ENCODE data around the gene IL17C. TPM values are rescaled to one million over a fixed set of nuclear protein-coding genes. Genes with fewer than 3 reads are reported as not detected.

The IL17C gene
- total and polyA plus RNA-seq, 2 donors (not counting 1 experiment from before 2014, with no cell fraction given) = 1.3 to 1.5 TPM

GRCh38 chr16:88593489-88593888 is 44.9 kb upstream of the IL17C start:
- Histone ChIP-seq H3K27ac (ENCODE audit: low read length in 2 of 2) (no peak overlapping the region), H3K36me3 (replicated peaks in 1 of 2; ENCODE audit: control extremely low read depth in 1 of 2, control insufficient read depth in 1 of 2, extremely low read depth in 1 of 2, insufficient read depth in 2 of 2, low read length in 1 of 2) (peaks cover 11 to 36% of the 10 kb centered on the region in 2 experiments), H3K9ac (ENCODE audit: low read length) (no peak overlapping the region), H3K79me2 (ENCODE audit: control insufficient read depth, insufficient read depth, low read length) (peaks cover 80% of the 10 kb centered on the region), H3K4me1 (ENCODE audit: control insufficient read depth in 2 of 2, insufficient read depth in 2 of 2, low read length in 2 of 2) (peaks cover 2 to 9% of the 10 kb centered on the region in 2 donors), H4K20me1 (ENCODE audit: control insufficient read depth, insufficient read depth, low read length, poor library complexity, severe bottlenecking) (peaks cover 67% of the 10 kb centered on the region), H3K27me3 (replicated peaks in 1 of 4; ENCODE audit: control extremely low read depth in 1 of 4, control insufficient read depth in 3 of 4, insufficient read depth in 4 of 4, low read length in 3 of 4) (no peaks in the 10 kb centered on the region), H3K9me3 (ENCODE audit: control extremely low read depth in 1 of 3, control insufficient read depth in 2 of 3, insufficient read depth in 1 of 3, low read length in 2 of 3) (no peaks in the 10 kb centered on the region), H2AFZ (ENCODE audit: insufficient read depth, low read depth, low read length, poor library complexity, severe bottlenecking) (no peak overlapping the region), H3K4me2 (replicated peaks; ENCODE audit: low read depth, low read length, poor library complexity, severe bottlenecking) (no peak overlapping the region), H3K4me3 (ENCODE audit: control extremely low read depth in 1 of 5, extremely low read depth in 1 of 5, insufficient read depth in 1 of 5, low read depth in 2 of 5, low read length in 4 of 5) (no peak overlapping the region)
- Mint-ChIP-seq H3K27me3 (no peaks in the 10 kb centered on the region), H3K27ac (no peak overlapping the region), H3K4me3 (no peak overlapping the region), H3K9me3 (ENCODE audit: insufficient read depth) (no peaks in the 10 kb centered on the region), H3K4me1 (peaks cover 13% of the 10 kb centered on the region)
- DNase-seq (no peak), ATAC-seq (ENCODE audit: low read depth) (no peak)
- TF ChIP-seq EZH2 (IDR thresholded peaks at IDR 0.05; ENCODE audit: borderline replicate concordance, insufficient read depth, low read depth, low read length, poor library complexity, severe bottlenecking) (no peak), CTCF (IDR thresholded peaks at IDR 0.05) (no peak)
- WGBS (ENCODE audit: insufficient coverage) = 91% methylated on average over 11 of the region's 11 CpGs
- intact Hi-C loops (cut with micrococcal nuclease) = no loop called here
- ChIA-PET CTCF (interaction anchor here (1.2 kb wide), 1 partner anchor 522 kb away, joined by 3 read pairs; no protein-coding TSS in a partner anchor), POLR2A (no interaction called here)

DNA sequence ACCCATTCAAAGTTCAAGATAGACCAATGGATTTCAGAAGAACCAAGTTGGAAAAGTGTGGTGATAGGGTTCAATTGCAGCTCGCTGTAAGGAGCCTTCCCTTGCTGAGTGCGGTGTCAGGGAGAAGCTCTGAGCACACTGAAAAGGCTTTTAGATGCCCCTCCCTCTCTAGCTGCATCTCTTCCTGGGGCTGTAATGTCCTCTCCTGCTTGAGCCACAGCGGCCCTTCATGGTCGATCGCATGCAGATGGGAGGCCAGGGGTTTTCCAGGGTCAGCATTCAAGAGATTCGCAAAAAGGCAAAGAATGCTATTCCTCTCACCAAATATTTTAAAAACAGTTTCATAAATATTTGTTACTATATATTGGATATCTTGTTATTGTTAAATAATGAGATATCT is 44.5 kb upstream of the IL17C start:
- no peaks in the 10 kb centered on the region for H3K9me3 ChIP-seq (ENCODE audit: control extremely low read depth in 1 of 3, control insufficient read depth in 2 of 3, insufficient read depth in 1 of 3, low read length in 2 of 3)
- H3K4me3 Mint-ChIP-seq = no peak overlapping the region
- ATAC-seq (ENCODE audit: low read depth) (no peak), DNase-seq (no peak)
- CTCF ChIA-PET = no interaction called here
- peaks cover 13% of the 10 kb centered on the region for H3K4me1 Mint-ChIP-seq
- no peak overlapping the region for H2AFZ ChIP-seq (ENCODE audit: insufficient read depth, low read depth, low read length, poor library complexity, severe bottlenecking)
- no peaks in the 10 kb centered on the region for H3K27me3 ChIP-seq (replicated peaks in 1 of 4; ENCODE audit: control extremely low read depth in 1 of 4, control insufficient read depth in 3 of 4, insufficient read depth in 4 of 4, low read length in 3 of 4)
- H3K4me3 ChIP-seq (ENCODE audit: control extremely low read depth in 1 of 5, extremely low read depth in 1 of 5, insufficient read depth in 1 of 5, low read depth in 2 of 5, low read length in 4 of 5) = no peak overlapping the region
- peaks cover 64% of the 10 kb centered on the region for H4K20me1 ChIP-seq (ENCODE audit: control insufficient read depth, insufficient read depth, low read length, poor library complexity, severe bottlenecking)
- TF ChIP-seq CTCF (IDR thresholded peaks at IDR 0.05) (no peak), EZH2 (IDR thresholded peaks at IDR 0.05; ENCODE audit: borderline replicate concordance, insufficient read depth, low read depth, low read length, poor library complexity, severe bottlenecking) (no peak)
- WGBS (ENCODE audit: insufficient coverage) = 100% methylated on average over 2 of the region's 6 CpGs
- no peaks in the 10 kb centered on the region for H3K27me3 Mint-ChIP-seq
- no peak overlapping the region for H3K4me2 ChIP-seq (replicated peaks; ENCODE audit: low read depth, low read length, poor library complexity, severe bottlenecking)
- intact Hi-C loops (cut with micrococcal nuclease) = no loop called here
- H3K27ac Mint-ChIP-seq = no peak overlapping the region
- H3K27ac ChIP-seq (ENCODE audit: low read length in 2 of 2) = no peak overlapping the region
- H3K36me3 ChIP-seq (replicated peaks in 1 of 2; ENCODE audit: control extremely low read depth in 1 of 2, control insufficient read depth in 1 of 2, extremely low read depth in 1 of 2, insufficient read depth in 2 of 2, low read length in 1 of 2) = peaks cover 11 to 36% of the 10 kb centered on the region in 2 experiments
- H3K4me1 ChIP-seq (ENCODE audit: control insufficient read depth in 2 of 2, insufficient read depth in 2 of 2, low read length in 2 of 2) = peaks cover 2 to 9% of the 10 kb centered on the region in 2 donors
- no peaks in the 10 kb centered on the region for H3K9me3 Mint-ChIP-seq (ENCODE audit: insufficient read depth)
- POLR2A ChIA-PET = no interaction called here
- peaks cover 78% of the 10 kb centered on the region for H3K79me2 ChIP-seq (ENCODE audit: control insufficient read depth, insufficient read depth, low read length)
- H3K9ac ChIP-seq (ENCODE audit: low read length) = no peak overlapping the region

All from B cell (primary cell).